ENCODE measurements around the gene SYNJ1. TPM values are rescaled to one million over a fixed set of nuclear protein-coding genes. Genes with fewer than 3 reads are reported as not detected.

Gene SYNJ1
- total and polyA plus RNA-seq, 2 of the 4 experiments (the other 2 are of a cell fraction): 3.6 to 4.6 TPM

DNA sequence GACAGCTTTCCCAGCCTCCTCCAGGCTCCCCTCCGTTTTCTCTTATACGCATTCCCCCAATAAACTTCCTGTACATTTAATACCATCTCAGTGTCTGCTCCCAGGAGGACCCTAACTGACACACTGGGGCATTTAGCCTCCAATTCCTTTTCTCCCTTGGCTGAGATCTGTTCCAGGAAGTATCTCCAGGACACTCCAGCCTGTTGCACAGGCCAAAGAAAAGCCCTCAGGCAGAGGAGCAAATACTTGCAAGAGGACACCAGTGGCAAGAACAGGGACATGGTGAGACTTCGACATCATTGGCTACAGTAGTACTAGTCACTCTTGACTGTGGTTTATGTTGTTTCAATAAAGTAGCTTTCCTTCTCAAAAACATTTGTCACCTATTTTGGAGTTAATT is 4.7 kb upstream of the SYNJ1 start:
- no peak for TF ChIP-seq RFX5 (IDR thresholded peaks at IDR 0.05; ENCODE audit: low read depth, low read length)
- no peak for TF ChIP-seq SMC3 (IDR thresholded peaks at IDR 0.05; ENCODE audit: low read depth, low read length)
- TF ChIP-seq CTCF (conservative IDR thresholded peaks at IDR 0.05; ENCODE audit: low read depth, low read length): no peak
- TF ChIP-seq, protein P1, sequence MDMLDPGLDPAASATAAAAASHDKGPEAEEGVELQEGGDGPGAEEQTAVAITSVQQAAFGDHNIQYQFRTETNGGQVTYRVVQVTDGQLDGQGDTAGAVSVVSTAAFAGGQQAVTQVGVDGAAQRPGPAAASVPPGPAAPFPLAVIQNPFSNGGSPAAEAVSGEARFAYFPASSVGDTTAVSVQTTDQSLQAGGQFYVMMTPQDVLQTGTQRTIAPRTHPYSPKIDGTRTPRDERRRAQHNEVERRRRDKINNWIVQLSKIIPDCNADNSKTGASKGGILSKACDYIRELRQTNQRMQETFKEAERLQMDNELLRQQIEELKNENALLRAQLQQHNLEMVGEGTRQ (IDR thresholded peaks at IDR 0.05; ENCODE audit: low read depth, low read length): no peak
- no peak for TF ChIP-seq CHD1 (IDR thresholded peaks at IDR 0.05; ENCODE audit: low read depth, low read length)
- no peaks in the 10 kb centered on the region for H3K4me1 ChIP-seq (ENCODE audit: control insufficient read depth, insufficient read depth, low read length)
- dilution Hi-C loops (cut with HindIII; ENCODE audit: low sequenced_read_pairs, unreplicated experiment): no loop called here
- ATAC-seq (ENCODE audit: low read depth) (no peak), DNase-seq (no peak)
- H3K27me3 ChIP-seq (ENCODE audit: control insufficient read depth, insufficient read depth, low read length): no peaks in the 10 kb centered on the region
- no peak overlapping the region for H2BK5ac ChIP-seq (ENCODE audit: low read depth, low read length, poor library complexity, severe bottlenecking)
- H3K4ac ChIP-seq (ENCODE audit: low read depth, low read length): no peak overlapping the region
- WGBS, 2 experiments (ENCODE audit: extremely low coverage in 2 of 2, insufficient read length in 1 of 2): 70% methylated on average over 2 of the region's 3 CpGs; no CpG with 5 or more reads in 1 of the 2 experiments
- no peak overlapping the region for H4K8ac ChIP-seq (ENCODE audit: low read depth in 2 of 2, low read length in 2 of 2)
- no peak overlapping the region for H2BK120ac ChIP-seq (ENCODE audit: low read depth, low read length)
- H3K56ac ChIP-seq (ENCODE audit: extremely low read depth, insufficient read depth, low read length): no peak overlapping the region
- POLR2A ChIA-PET (ENCODE audit: unreplicated experiment): no interaction called here
- H3K79me1 ChIP-seq (ENCODE audit: low read depth in 1 of 2, low read length in 2 of 2): no peaks in the 10 kb centered on the region; a peak in 1 of 4 replicates
- H3K18ac ChIP-seq (ENCODE audit: low read depth, low read length): no peak overlapping the region
- no peak overlapping the region for H2AFZ ChIP-seq (replicated peaks; ENCODE audit: low read length, poor library complexity)
- H3K4me2 ChIP-seq (ENCODE audit: low read depth, low read length): no peak overlapping the region
- no peak overlapping the region for H3K23ac ChIP-seq (ENCODE audit: low read depth, low read length)
- no peak overlapping the region for H2AK5ac ChIP-seq (ENCODE audit: low read depth, low read length)
- H3K14ac ChIP-seq (replicated peaks; ENCODE audit: low read depth, low read length): no peak overlapping the region
- no peak overlapping the region for H2BK20ac ChIP-seq (ENCODE audit: low read depth, low read length)
- intact Hi-C loops (cut with micrococcal nuclease): no loop called here
- no peaks in the 10 kb centered on the region for H4K20me1 ChIP-seq (ENCODE audit: insufficient read depth, low read length)
- no peak overlapping the region for H4K5ac ChIP-seq (ENCODE audit: low read depth, low read length)
- H3K36me3 ChIP-seq (ENCODE audit: control insufficient read depth, insufficient read depth, low read length): peaks cover 7% of the 10 kb centered on the region
- H3K4me3 ChIP-seq (ENCODE audit: insufficient read depth, low read depth, low read length): no peak overlapping the region
- CTCF ChIA-PET: interaction anchor here (0.8 kb wide), 1 partner anchor 39 kb away, joined by 3 read pairs; the partner anchor contains the start of gene PAXBP1
- no peaks in the 10 kb centered on the region for H3K9me3 ChIP-seq (ENCODE audit: control insufficient read depth, insufficient read depth, low read length)
- H2BK15ac ChIP-seq (ENCODE audit: low read depth, low read length): no peak overlapping the region
- H3K27ac ChIP-seq (ENCODE audit: insufficient read depth, low read length): no peak overlapping the region
- BruUV-seq (replicated peaks): no TSS peak
- no peak overlapping the region for H2AK9ac ChIP-seq (replicated peaks; ENCODE audit: low read depth, low read length, poor library complexity)
- peaks cover 2% of the 10 kb centered on the region; the same call in 1 of the 2 replicates for H3K9me1 ChIP-seq (ENCODE audit: insufficient read depth, low read length)
- no peak overlapping the region for H3K9ac ChIP-seq (ENCODE audit: low read depth, low read length)
- H4K91ac ChIP-seq (ENCODE audit: insufficient read depth, low read depth, low read length): no peak overlapping the region
- in situ Hi-C loops (cut with MboI; ENCODE audit: low sequenced_read_pairs): loop anchor here (25.0 kb wide), 1 partner anchor 345 kb away; the partner anchor contains the start of gene URB1
